Measurements from ENCODE around the gene CELF1.

CELF1 gene

DNA sequence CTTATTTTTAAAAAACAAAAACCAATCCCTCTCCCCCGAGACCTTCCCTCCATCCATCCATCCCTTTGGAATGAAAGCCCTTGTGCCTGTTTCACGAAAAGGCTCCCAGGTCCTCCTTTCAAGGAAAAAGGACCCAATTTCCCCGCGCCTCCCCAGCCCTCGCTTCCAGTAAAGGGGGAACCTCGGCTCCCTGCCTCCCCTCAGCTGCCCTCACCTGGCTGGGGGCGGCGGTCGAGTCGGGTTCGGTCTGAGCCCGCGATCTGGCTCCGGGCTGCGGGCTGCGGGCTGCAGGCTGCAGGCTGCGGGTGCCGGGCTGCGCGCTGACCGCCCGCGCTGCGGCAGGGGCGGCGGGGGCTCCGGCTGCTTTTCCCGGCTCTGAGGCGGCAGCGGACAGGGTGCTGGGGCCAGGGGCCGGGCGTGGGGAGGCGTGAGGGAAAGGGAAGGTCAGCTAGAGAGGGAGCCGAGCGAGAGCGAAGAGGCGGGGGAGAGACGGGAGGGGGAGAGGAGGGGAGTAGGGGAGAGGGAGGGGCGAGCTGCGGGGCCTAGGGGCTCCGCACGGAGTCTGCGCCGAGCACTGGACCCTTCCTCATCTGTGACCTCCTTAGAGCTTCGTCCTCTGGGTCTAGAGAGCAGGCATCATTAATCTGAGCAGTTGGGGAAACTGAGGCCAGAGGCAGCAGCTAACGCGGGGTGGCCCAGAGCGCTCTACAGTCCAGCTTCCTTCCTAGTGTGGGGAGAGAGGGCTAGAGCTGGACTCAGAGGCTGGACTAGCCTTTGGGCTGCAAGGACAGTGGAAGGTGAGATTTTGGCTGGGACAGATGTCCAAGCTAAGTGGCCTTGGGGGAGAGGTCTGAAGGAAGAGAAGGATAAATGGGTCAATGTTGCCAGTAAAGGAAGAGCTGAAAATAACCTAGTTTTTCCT, 41.3 kb upstream of the CELF1 start, which contains the start of gene C1QTNF4:
Gene C1QTNF4 (minus strand): TSS at position 478 of the 922 bp plus-strand sequence. CDS start 3,601 bp downstream, outside the sequence.
- Histone ChIP-seq H3K27me3 (ENCODE audit: control insufficient read depth, insufficient read depth, low read length) (no peaks in the 10 kb centered on the region), H3K4me1 (peaks cover 4% of the 10 kb centered on the region), H2AFZ (peak within 1 kb of the TSS; percentile 50), H3K27ac (peak within 1 kb of the TSS; percentile 51), H3K4me3 (ENCODE audit: low read depth, low read length) (peak within 1 kb of the TSS; percentile 34), H3K36me3 (ENCODE audit: control insufficient read depth, insufficient read depth, low read length) (no peaks in the 10 kb centered on the region), H3K4me2 (ENCODE audit: low read length) (peak within 1 kb of the TSS; percentile 72), H3K9ac (no peak within 1 kb of the TSS), H3K9me3 (ENCODE audit: control insufficient read depth, low read length) (no peaks in the 10 kb centered on the region), H3K79me2 (no peaks in the 10 kb centered on the region)
- TF ChIP-seq, protein P1, sequence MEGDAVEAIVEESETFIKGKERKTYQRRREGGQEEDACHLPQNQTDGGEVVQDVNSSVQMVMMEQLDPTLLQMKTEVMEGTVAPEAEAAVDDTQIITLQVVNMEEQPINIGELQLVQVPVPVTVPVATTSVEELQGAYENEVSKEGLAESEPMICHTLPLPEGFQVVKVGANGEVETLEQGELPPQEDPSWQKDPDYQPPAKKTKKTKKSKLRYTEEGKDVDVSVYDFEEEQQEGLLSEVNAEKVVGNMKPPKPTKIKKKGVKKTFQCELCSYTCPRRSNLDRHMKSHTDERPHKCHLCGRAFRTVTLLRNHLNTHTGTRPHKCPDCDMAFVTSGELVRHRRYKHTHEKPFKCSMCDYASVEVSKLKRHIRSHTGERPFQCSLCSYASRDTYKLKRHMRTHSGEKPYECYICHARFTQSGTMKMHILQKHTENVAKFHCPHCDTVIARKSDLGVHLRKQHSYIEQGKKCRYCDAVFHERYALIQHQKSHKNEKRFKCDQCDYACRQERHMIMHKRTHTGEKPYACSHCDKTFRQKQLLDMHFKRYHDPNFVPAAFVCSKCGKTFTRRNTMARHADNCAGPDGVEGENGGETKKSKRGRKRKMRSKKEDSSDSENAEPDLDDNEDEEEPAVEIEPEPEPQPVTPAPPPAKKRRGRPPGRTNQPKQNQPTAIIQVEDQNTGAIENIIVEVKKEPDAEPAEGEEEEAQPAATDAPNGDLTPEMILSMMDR (IDR thresholded peaks at IDR 0.05): no peak

DNA sequence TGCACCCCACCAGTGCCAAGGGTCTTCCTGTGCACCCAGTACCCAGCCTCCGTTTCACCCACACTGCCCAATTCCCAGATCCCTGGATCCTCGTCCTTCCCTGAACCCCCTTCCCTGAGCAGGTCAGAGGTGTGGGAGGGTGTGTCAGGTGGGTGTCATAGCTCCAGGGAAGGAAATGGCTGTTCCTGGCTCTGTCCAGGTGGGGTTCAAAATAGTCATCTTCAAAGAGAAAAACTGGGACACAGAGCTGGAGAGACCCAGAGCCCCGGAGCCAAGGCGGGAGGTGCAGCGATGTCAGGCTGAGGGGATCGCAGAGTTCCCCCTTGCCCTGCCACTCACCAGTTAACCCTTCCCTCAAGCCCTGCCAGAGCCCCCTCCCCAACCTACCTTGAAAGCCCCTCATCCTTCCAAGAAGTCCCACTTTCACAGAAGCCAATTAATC, 40.6 kb upstream of the CELF1 start:
- peak overlapping the region; percentile 51 for H3K27ac ChIP-seq
- peak overlapping the region; percentile 50 for H2AFZ ChIP-seq
- no peak overlapping the region for H3K9ac ChIP-seq
- TF ChIP-seq, protein P1 (IDR thresholded peaks at IDR 0.05): no peak
- H3K79me2 ChIP-seq: no peaks in the 10 kb centered on the region
- peak overlapping the region; percentile 72 for H3K4me2 ChIP-seq (ENCODE audit: low read length)
- no peaks in the 10 kb centered on the region for H3K9me3 ChIP-seq (ENCODE audit: control insufficient read depth, low read length)
- H3K4me1 ChIP-seq: peaks cover 4% of the 10 kb centered on the region
- no peaks in the 10 kb centered on the region for H3K27me3 ChIP-seq (ENCODE audit: control insufficient read depth, insufficient read depth, low read length)
- peak overlapping the region; percentile 34 for H3K4me3 ChIP-seq (ENCODE audit: low read depth, low read length)
- no peaks in the 10 kb centered on the region for H3K36me3 ChIP-seq (ENCODE audit: control insufficient read depth, insufficient read depth, low read length)

DNA sequence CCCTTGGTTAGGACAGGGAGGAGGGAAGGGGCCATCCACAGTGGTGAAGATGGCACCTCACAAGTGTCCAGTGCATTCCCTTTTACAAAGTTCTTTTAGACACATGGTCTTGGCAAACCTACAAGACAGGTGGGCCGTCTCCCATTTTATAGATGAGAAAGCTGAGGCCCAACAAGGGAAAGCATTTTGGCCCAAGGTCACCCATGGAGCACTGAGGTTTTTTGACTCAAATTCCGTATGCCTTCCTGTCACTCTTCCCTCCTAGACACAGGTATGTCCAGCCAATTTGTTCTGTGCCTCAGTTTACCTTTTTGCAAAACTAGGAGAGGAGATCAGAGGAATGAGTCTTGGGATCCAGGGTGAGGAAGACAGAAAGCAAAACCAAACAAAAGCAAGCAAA, 40.0 kb upstream of the CELF1 start:
- Histone ChIP-seq H3K9me3 (ENCODE audit: control insufficient read depth, low read length) (no peaks in the 10 kb centered on the region), H3K27ac (no peak overlapping the region), H3K9ac (no peak overlapping the region), H2AFZ (no peak overlapping the region), H3K79me2 (no peaks in the 10 kb centered on the region), H3K27me3 (ENCODE audit: control insufficient read depth, insufficient read depth, low read length) (no peaks in the 10 kb centered on the region), H3K4me2 (ENCODE audit: low read length) (no peak overlapping the region), H3K4me1 (peaks cover 4% of the 10 kb centered on the region), H3K36me3 (ENCODE audit: control insufficient read depth, insufficient read depth, low read length) (no peaks in the 10 kb centered on the region), H3K4me3 (ENCODE audit: low read depth, low read length) (no peak overlapping the region)
- TF ChIP-seq, protein P1 (IDR thresholded peaks at IDR 0.05): no peak

DNA sequence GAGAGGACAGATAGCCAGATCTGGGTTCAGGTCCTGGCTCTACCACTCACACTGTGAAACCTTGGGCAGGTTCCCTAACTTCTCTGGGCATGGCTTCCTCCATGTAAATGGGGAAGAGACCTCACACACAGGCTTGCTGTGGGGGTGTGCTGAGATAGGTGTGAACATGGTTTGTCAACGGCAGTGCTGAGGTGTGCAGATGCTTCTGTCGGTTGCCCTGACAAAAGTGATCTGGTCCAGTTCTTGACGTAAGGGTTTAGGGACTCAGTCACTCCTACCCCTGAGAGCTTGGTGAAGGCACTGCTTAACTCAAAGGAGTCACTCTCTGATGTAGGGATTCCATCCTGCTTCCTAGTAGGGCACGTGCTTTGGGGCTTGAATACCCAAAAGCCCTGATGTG, 39.3 kb upstream of the CELF1 start:
- no peak overlapping the region for H3K4me2 ChIP-seq (ENCODE audit: low read length)
- no peak overlapping the region for H2AFZ ChIP-seq
- peaks cover 4% of the 10 kb centered on the region for H3K4me1 ChIP-seq
- TF ChIP-seq, protein P1 (IDR thresholded peaks at IDR 0.05): no peak
- H3K9me3 ChIP-seq (ENCODE audit: control insufficient read depth, low read length): no peaks in the 10 kb centered on the region
- H3K27me3 ChIP-seq (ENCODE audit: control insufficient read depth, insufficient read depth, low read length): no peaks in the 10 kb centered on the region
- no peak overlapping the region for H3K9ac ChIP-seq
- no peaks in the 10 kb centered on the region for H3K36me3 ChIP-seq (ENCODE audit: control insufficient read depth, insufficient read depth, low read length)
- no peaks in the 10 kb centered on the region for H3K79me2 ChIP-seq
- H3K27ac ChIP-seq: no peak overlapping the region
- H3K4me3 ChIP-seq (ENCODE audit: low read depth, low read length): no peak overlapping the region

All from parathyroid adenoma (tissue), 2 donors.